SK-N-SH (cell line): Measurements from ENCODE around the gene HOXB9.

Experiments
- CHD2 ChIP-seq: fragments of 150-350 bp; IDR thresholded peaks from 2 replicates; pipeline ENCODE4 v1.6.1; 2018; ENCODE audit warnings: low read length; ENCODE audit not compliant: partially characterized antibody
- CTCF ChIP-seq: fragments of 200-600 bp; sonication (generic); IDR thresholded peaks from 2 replicates; pipeline ENCODE4 v1.6.1; 2017; ENCODE audit warnings: antibody characterized with exemption, mild to moderate bottlenecking, moderate library complexity
- EP300 ChIP-seq, 2 experiments: IDR thresholded peaks; 2 replicates each; pipeline versions ENCODE4 v1.4.0 to v1.6.1; 2012; ENCODE audit warnings: borderline replicate concordance in 1 of 2, low read depth in 1 of 2, low read length in 1 of 2
- EZH2phosphoT487 ChIP-seq: fragments of 200-600 bp; sonication (generic); IDR thresholded peaks from 2 replicates; pipeline ENCODE4 v1.6.1; 2017; ENCODE audit warnings: low read depth, mixed run types, mild to moderate bottlenecking, antibody characterized with exemption, moderate library complexity, borderline replicate concordance
- MEF2A ChIP-seq: IDR thresholded peaks from 2 replicates; pipeline ENCODE4 v1.4.0; 2012; ENCODE audit warnings: low read depth, borderline replicate concordance
- POLR2AphosphoS5 ChIP-seq: IDR thresholded peaks from 2 replicates; pipeline ENCODE4 v1.6.1; 2012; ENCODE audit warnings: low read depth, low read length
- RAD21 ChIP-seq: IDR thresholded peaks from 2 replicates; pipeline ENCODE4 v1.6.1; 2012; ENCODE audit warnings: mild to moderate bottlenecking, low read length
- RXRA ChIP-seq: IDR thresholded peaks from 2 replicates; pipeline ENCODE4 v1.4.0; 2012; ENCODE audit warnings: low read depth, mild to moderate bottlenecking, borderline replicate concordance
- SMC3 ChIP-seq: IDR thresholded peaks from 2 replicates; pipeline ENCODE4 v1.6.1; 2012; ENCODE audit warnings: low read depth, low read length, improper control_type of control experiment
- TCF12 ChIP-seq: IDR thresholded peaks from 2 replicates; pipeline ENCODE4 v1.4.0; 2012
- YY1 ChIP-seq: IDR thresholded peaks from 2 replicates; pipeline ENCODE4 v1.4.0; 2012; ENCODE audit warnings: low read depth, mild to moderate bottlenecking
- TF ChIP-seq, protein P1 (sequence below): IDR thresholded peaks from 2 replicates; pipeline ENCODE4 v1.6.1; 2012; ENCODE audit warnings: mild to moderate bottlenecking, low read depth, low read length, moderate library complexity

- no peak for TF ChIP-seq SMC3
- peak; percentile 31; the same call in 1 of the 2 replicates for TF ChIP-seq CTCF
- TF ChIP-seq, protein P1, sequence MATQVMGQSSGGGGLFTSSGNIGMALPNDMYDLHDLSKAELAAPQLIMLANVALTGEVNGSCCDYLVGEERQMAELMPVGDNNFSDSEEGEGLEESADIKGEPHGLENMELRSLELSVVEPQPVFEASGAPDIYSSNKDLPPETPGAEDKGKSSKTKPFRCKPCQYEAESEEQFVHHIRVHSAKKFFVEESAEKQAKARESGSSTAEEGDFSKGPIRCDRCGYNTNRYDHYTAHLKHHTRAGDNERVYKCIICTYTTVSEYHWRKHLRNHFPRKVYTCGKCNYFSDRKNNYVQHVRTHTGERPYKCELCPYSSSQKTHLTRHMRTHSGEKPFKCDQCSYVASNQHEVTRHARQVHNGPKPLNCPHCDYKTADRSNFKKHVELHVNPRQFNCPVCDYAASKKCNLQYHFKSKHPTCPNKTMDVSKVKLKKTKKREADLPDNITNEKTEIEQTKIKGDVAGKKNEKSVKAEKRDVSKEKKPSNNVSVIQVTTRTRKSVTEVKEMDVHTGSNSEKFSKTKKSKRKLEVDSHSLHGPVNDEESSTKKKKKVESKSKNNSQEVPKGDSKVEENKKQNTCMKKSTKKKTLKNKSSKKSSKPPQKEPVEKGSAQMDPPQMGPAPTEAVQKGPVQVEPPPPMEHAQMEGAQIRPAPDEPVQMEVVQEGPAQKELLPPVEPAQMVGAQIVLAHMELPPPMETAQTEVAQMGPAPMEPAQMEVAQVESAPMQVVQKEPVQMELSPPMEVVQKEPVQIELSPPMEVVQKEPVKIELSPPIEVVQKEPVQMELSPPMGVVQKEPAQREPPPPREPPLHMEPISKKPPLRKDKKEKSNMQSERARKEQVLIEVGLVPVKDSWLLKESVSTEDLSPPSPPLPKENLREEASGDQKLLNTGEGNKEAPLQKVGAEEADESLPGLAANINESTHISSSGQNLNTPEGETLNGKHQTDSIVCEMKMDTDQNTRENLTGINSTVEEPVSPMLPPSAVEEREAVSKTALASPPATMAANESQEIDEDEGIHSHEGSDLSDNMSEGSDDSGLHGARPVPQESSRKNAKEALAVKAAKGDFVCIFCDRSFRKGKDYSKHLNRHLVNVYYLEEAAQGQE = no peak
- TF ChIP-seq EZH2phosphoT487 = no peak
- TF ChIP-seq POLR2AphosphoS5 = no peak
- TF ChIP-seq YY1 = no peak
- no peak for TF ChIP-seq RAD21
- no peak for TF ChIP-seq TCF12
- no peak for TF ChIP-seq CHD2
- TF ChIP-seq EP300 (IDR thresholded peaks at IDR 0.05; ENCODE audit: borderline replicate concordance in 1 of 2, low read depth in 1 of 2, low read length in 1 of 2) = no peak
- TF ChIP-seq MEF2A = no peak
- no peak for TF ChIP-seq RXRA
Observed at GRCh38 chr17:48663134-48663924, 37.2 kb upstream of the HOXB9 start.
